ENCODE data around the gene HTR3A.

HTR3A gene

DNA sequence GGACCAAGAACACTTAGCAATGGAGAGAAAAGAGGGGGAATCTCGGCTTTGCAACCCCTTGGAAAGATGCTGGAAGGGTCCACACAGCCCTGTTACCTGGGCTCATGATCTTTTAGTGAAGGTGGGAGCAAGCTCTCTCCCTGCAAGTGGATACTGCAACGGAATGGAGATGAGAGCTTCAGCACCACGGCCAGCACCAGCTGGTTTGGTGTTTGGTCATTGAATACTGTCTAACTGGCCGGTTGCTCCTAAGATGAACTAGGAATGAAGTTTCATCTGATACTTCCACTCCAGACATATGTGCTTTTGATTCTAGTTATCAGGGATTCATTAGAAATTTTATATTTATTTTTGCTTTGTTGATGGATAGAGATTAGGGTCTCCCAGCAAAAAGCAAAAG lies 16.3 kb downstream of the HTR3A start:
- no peak for TF ChIP-seq Cebpa-rat (IDR thresholded peaks at IDR 0.05)
- H3K4me2 ChIP-seq: no peak overlapping the region
- H3K27ac ChIP-seq: no peak overlapping the region
- H3K4me1 ChIP-seq: no peaks in the 10 kb centered on the region
- no peaks in the 10 kb centered on the region for H3K9me3 ChIP-seq
- H3K36me3 ChIP-seq: no peaks in the 10 kb centered on the region
- no peaks in the 10 kb centered on the region for H3K27me3 ChIP-seq
- H3K4me3 ChIP-seq: no peak overlapping the region
- no peak overlapping the region for H3K9ac ChIP-seq
- peaks cover 15% of the 10 kb centered on the region; the same call in 1 of the 2 replicates for H4K20me1 ChIP-seq

DNA sequence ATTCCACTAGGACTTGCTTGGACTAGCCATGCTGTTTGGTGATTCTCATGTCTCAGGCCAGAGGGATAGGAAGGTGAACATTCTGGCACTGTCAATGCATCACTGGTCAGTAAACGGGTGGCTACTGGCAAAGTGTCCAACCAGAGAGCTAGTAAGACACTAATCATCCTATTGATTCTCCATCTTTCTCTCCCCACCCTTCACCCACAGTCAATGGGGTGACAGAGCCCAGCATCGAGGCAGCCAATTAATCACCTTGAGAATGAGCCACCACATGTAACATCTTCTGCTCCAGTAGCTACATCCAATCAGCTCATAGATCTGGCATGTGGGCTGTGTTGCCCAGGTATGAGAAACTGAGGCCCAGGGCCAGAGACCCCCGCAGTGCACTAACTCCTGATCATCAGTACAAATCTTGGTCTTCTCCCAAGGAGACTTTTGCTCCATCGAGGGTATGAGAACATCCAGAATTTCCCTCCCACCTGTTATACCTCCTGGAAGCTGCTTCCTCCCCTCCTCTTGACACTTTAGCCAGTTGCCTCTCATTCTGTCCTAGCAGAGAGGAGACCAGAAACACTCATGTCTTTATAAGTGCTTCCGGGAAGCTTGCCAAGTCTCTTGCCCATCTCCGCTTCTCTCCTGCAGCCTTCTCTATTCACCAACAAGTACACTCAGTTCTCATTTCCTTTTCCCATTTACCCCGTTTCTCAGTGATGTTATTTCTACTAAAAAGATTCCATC lies 17.0 kb downstream of the HTR3A start:
- no peak overlapping the region for H3K4me3 ChIP-seq
- TF ChIP-seq Cebpa-rat (IDR thresholded peaks at IDR 0.05): no peak

DNA sequence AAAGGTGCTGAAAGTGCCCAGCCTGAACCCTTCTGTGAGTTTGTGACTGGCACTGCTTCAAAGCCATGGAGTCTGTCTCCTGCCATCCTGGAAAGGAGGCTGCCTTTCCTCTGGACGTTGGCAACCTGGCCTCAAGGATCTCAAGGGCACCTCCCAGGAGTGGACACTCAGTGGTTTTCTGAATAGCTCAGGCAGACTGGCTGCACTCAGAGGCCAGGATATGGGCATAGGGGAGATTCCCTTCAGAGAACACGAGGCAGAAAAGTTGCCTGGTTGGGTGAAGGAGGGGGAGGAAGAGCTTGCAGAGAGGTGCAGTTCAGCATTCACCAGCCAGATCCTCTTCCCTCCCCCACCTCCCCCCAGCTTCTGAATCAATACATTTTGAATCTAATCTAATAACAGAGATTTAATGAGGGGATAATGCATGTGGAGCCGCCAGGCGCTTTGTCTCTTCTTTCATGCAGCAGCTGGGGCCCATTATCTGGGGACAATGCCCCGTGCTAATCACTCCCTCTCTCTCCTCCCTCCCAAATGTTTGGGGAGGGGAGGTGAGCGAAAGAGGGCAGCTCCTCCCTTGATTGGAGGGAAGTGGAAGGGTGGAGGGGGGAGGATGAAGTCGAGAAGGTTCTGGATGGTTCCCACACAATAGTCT lies 17.7 kb downstream of the HTR3A start:
- Histone ChIP-seq H3K4me1 (no peaks in the 10 kb centered on the region), H3K9me3 (no peaks in the 10 kb centered on the region), H3K4me3 (no peak overlapping the region), H3K4me2 (no peak overlapping the region), H3K27ac (no peak overlapping the region), H4K20me1 (peaks cover 15% of the 10 kb centered on the region; the same call in 1 of the 2 replicates), H3K36me3 (no peaks in the 10 kb centered on the region), H3K9ac (no peak overlapping the region), H3K27me3 (no peaks in the 10 kb centered on the region)
- TF ChIP-seq Cebpa-rat (IDR thresholded peaks at IDR 0.05): no peak

More for the DNA sequence above, 17.0 kb downstream of the HTR3A start:
- Histone ChIP-seq H3K9ac (no peak overlapping the region), H3K4me2 (no peak overlapping the region), H4K20me1 (peaks cover 15% of the 10 kb centered on the region; the same call in 1 of the 2 replicates), H3K27ac (no peak overlapping the region), H3K4me1 (no peaks in the 10 kb centered on the region), H3K27me3 (no peaks in the 10 kb centered on the region), H3K9me3 (no peaks in the 10 kb centered on the region), H3K36me3 (no peaks in the 10 kb centered on the region)

DNA sequence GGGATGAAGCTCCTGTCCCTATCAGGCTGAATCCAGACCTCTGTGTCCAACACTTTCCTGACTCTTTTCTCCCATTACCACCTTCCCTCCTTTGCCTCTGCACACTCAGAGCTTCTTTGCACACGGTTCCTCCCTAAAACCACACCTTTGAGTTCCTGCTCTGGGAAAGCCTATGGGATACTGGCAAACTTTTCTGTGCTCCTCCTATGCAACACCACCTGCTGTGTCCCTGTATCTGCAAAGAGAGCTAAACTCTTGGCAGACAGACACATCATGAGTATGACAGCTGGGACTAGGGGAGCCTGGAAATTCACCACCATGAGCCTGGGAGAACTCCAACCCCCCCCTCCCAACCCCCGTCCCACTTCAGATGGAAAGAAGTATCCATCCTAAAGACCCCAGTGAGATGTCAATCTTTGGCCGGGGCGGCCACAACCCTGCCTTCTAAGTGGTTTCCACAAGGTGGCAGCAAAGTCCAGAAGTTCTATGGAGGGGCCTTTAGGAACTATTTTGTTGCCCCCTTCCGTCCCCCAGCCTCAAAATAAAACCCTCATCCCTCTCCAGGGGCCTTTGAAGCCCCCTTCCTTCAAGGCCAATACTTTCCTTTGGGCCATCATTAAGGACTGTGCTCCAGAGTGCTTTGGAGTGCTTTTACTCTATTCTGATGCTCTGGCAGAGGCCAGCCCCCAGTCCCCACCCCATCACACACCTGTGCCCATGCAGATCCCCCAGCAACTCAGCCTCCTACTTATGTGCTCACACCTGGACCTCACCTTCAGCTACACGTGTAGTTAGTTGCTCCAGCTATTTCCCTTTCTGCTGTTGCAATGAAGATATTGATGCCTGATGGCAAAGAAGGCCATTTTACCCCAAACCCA lies 19.4 kb downstream of the HTR3A start:
- H3K4me3 ChIP-seq: no peak overlapping the region
- H3K36me3 ChIP-seq: no peaks in the 10 kb centered on the region
- no peak for TF ChIP-seq Cebpa-rat (IDR thresholded peaks at IDR 0.05)
- H3K4me1 ChIP-seq: no peaks in the 10 kb centered on the region
- no peak overlapping the region for H3K9ac ChIP-seq
- no peaks in the 10 kb centered on the region for H3K27me3 ChIP-seq
- no peaks in the 10 kb centered on the region for H3K9me3 ChIP-seq
- peaks cover 15% of the 10 kb centered on the region; the same call in 1 of the 2 replicates for H4K20me1 ChIP-seq
- no peak overlapping the region for H3K4me2 ChIP-seq
- H3K27ac ChIP-seq: no peak overlapping the region

DNA sequence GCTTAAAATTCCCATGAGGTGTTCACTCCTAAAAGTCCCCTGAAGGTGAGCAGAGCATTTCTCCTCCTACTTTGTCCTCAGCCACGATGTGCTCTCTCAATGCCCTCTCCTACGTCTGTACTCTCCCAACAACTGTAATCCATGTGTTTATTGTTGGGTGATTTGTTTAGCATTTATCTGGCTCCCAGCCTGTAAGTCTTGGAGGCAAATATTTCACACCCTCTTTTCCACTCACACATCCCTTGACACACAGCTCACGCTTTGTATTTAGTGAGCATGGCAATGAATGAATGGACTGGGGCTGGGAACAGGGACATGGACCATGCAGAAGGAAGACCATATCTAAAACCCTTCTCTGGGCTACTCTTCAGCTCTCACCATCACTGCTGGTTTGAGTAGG lies 22.6 kb downstream of the HTR3A start:
- TF ChIP-seq Cebpa-rat (IDR thresholded peaks at IDR 0.05): no peak
- Histone ChIP-seq H3K27ac (no peak overlapping the region), H3K9me3 (no peaks in the 10 kb centered on the region), H3K27me3 (no peaks in the 10 kb centered on the region), H3K36me3 (no peaks in the 10 kb centered on the region), H3K4me2 (no peak overlapping the region), H4K20me1 (peaks cover 6% of the 10 kb centered on the region; the same call in 1 of the 2 replicates), H3K4me3 (no peak overlapping the region), H3K4me1 (no peaks in the 10 kb centered on the region), H3K9ac (no peak overlapping the region)

DNA sequence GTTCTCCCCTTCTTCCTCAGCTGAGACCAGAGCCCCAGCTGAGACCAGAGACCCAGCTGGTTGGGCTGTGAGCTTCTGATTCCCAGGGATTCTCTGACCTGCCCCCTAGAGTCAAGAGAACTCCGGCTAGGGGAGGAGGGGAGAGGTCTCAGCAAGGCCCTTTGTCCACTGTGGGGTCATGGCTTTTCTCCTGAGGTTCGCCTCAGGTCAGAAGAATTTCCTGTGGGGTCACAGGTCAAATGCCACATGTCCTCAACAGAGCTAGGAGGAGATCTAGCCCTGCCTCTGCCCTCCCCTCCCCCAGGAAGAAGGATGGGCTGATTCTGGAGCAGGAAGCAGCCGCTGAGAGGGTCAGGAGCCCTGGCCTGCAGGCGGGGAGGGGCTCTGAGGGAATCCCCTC lies 23.7 kb downstream of the HTR3A start:
- H3K9ac ChIP-seq: no peak overlapping the region
- no peaks in the 10 kb centered on the region for H3K4me1 ChIP-seq
- no peak overlapping the region for H3K27ac ChIP-seq
- H3K4me3 ChIP-seq: no peak overlapping the region
- no peak for TF ChIP-seq Cebpa-rat (IDR thresholded peaks at IDR 0.05)
- H3K36me3 ChIP-seq: no peaks in the 10 kb centered on the region
- H3K9me3 ChIP-seq: no peaks in the 10 kb centered on the region
- peaks cover 3% of the 10 kb centered on the region; the same call in 1 of the 2 replicates for H4K20me1 ChIP-seq
- no peaks in the 10 kb centered on the region for H3K27me3 ChIP-seq
- H3K4me2 ChIP-seq: no peak overlapping the region

DNA sequence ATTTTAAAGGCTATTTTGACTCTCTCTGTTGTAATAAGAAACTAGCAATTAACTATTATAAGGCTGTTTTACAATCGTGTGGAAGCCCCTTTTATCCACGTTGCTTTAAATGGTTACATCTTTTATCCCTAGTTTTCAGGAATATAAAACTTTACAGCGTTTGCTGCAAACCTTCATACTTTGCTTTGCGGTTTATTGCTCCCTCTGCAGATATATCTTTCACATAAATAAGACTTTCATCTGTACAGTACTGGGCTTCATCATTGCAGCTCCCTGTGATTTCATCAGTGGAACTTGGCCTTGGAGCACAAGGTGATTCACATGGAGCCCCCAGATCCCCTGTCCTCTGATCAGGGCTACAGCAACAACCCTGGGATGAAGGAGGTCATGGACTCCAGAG lies 25.6 kb downstream of the HTR3A start:
- no peak for TF ChIP-seq Cebpa-rat (IDR thresholded peaks at IDR 0.05)
- Histone ChIP-seq H4K20me1 (no peaks in the 10 kb centered on the region), H3K4me2 (no peak overlapping the region), H3K4me1 (no peaks in the 10 kb centered on the region), H3K27ac (no peak overlapping the region), H3K9ac (no peak overlapping the region), H3K36me3 (no peaks in the 10 kb centered on the region), H3K4me3 (no peak overlapping the region), H3K9me3 (no peaks in the 10 kb centered on the region), H3K27me3 (no peaks in the 10 kb centered on the region)

DNA sequence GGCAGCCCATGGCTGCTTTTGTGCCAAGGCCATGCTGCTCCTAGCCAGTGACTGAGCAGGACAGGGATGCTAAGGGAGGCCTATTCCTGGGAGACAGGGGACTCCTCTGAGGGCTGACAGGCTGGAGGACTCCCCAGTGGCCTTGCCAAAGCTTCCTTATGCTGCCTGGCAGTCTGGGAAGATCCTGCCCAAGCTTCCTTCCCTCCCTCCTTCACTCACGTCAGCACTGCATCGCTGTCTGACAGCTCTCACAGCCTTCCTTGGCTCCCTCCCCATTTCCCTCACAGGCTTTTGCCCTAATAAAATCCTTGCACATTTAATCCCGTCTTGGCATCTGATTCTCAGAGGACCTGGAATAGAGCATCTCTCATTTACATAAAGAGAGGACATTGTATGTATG lies 26.5 kb downstream of the HTR3A start:
- Histone ChIP-seq H3K9me3 (no peaks in the 10 kb centered on the region), H3K4me2 (no peak overlapping the region), H4K20me1 (no peaks in the 10 kb centered on the region)

DNA sequence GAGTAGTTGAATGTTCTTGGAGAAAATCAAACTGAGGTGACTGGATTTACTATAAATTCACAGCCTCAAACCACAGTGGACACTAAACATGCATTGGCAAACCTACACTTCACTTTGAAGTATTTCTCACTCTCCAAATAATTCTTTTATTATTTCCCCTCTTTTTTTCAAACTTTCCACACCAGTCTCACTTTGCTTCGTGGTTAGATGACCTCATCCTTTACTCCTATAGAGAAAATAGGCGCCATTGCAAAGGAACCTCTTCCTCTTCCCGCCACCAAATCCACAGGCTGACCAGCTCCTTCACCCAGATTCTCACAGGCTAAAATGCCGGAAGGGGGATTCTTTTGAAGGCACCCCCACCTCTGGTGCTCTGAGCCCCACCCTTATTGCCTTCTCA lies 33.4 kb downstream of the HTR3A start:
- H3K27me3 ChIP-seq: no peaks in the 10 kb centered on the region
- no peaks in the 10 kb centered on the region for H3K9me3 ChIP-seq
- H3K27ac ChIP-seq: no peak overlapping the region
- no peak overlapping the region for H3K9ac ChIP-seq
- H4K20me1 ChIP-seq: no peaks in the 10 kb centered on the region
- H3K4me1 ChIP-seq: no peaks in the 10 kb centered on the region
- no peaks in the 10 kb centered on the region for H3K36me3 ChIP-seq
- H3K4me3 ChIP-seq: no peak overlapping the region
- TF ChIP-seq Cebpa-rat (IDR thresholded peaks at IDR 0.05): no peak
- H3K4me2 ChIP-seq: no peak overlapping the region

More for the DNA sequence above, 26.5 kb downstream of the HTR3A start:
- no peak overlapping the region for H3K9ac ChIP-seq
- TF ChIP-seq Cebpa-rat (IDR thresholded peaks at IDR 0.05): no peak
- no peak overlapping the region for H3K27ac ChIP-seq
- H3K36me3 ChIP-seq: no peaks in the 10 kb centered on the region
- no peak overlapping the region for H3K4me3 ChIP-seq
- no peaks in the 10 kb centered on the region for H3K27me3 ChIP-seq
- no peaks in the 10 kb centered on the region for H3K4me1 ChIP-seq
